Vein endothelial cell (primary cell): Measurements from ENCODE around the gene LDAF1. TPM values are rescaled to one million over a fixed set of nuclear protein-coding genes. Genes with fewer than 3 reads are reported as not detected.

Experiments used
- total RNA-seq: library from RNA; depleted of rRNA; stranded (reverse); fragments of >200 nt; gene quantifications from 2 replicates; pipeline ENCODE4 v1.2.3, GENCODE V29; 2012

The LDAF1 gene
- total RNA-seq = 28.8 and 48.3 TPM in 2 replicates

DNA sequence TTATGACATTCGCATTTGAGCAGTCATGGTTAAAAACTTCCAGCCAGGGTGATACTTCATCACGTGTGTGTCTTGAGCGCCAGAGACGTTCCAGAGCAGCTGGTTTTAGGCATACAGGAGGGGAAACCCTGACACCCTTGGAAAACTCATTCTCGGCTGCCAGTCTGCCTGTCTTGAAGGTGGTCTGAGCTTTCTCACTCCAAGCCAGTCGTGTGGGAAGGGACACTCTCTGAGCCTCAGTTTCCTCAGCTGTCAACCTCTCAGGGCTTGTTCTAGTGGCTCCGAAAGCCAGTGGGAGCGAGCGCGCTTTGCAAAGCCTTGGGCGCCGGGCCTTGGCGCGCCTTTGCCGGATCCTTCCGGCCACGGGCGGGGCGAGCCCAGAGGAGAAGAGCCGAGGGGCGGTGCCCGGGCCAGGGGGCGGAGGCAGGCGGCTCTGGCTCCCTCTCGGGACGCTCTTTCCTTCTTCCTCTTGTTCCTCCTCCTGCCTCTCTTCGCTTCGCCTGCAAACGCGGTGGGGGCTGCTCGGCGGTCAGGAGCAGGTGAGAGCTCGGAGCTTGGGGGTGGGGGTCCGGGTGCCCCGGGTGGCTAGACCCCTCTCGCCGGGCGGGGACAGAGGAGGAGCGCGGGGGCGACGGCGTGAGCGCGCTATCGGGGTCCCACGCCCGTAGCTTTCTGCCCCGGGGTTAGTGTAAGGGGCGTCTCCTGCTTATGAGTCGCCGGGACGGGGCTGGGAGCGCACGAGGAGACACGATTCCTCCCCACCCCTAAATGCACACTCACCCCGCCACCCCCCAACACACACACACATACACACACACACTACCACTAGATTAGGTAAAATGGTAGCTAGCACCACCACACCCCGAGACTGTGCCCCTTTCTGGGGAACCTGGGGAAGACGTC is at the start of gene LDAF1:
Gene LDAF1 (plus strand): TSS at position 467 of the 903 bp plus-strand sequence. CDS start 2,509 bp downstream, outside the sequence.

DNA sequence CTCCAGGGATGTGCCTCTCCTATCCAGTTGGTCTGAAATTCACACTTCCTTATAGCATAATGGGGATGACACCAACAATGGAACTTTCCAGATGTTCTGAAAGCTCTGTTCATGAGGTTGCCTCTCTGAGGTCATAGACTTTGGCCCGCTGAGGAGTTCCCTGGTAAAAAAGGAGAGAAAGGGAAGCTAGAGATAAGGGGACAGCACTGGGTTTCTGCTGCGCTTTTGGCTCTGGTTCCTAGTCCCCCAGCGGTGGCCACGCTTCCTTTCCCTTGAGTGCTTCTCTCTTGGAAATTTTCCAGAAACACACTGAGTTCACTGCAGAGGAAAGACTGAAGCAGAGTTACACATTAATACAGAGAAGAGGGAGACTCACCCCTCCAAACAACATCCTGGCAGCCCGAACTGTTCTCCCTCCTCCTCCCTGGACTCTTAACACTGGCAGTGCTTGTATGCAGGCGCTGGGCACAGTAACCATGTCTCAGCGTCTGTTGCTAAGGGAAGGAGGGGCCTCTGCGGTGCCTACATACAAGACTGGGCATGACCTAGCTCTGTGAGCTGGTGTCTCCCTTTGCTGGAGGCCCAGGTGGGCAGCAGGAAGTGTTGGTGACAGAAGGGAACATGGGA is 8.0 kb upstream of the LDAF1 start, which contains the start of gene DNAH3:
Gene DNAH3 (minus strand): TSS at position 472 of the 627 bp plus-strand sequence. CDS start 527 bp downstream, outside the sequence.

DNA sequence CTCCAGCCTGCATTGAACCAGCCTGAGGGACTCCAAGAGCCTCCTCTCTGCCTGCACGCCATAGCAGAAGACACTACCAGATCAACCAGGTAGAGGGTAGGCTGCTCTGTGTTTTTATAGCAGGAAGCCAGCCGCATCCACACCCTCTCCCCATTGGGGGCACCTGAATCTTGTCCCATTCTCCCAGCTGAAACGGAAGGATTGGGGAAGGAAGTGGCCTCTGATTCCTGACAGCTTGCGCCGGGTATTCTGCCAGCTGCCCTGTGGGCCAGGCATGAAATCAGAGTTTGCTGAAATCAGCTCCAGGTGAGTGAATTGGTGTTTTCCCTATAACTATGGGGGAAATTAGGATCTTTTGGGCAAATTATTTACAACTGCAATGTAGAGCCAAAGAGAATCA is 53.0 kb downstream of the LDAF1 start, which contains the start of gene ZP2:
Gene ZP2 (minus strand): TSS at position 89 of the 400 bp plus-strand sequence. CDS start 27 bp downstream, at position 62.

Other genes with a start within 250 kb of the LDAF1 start
- gene DNAH3, start 7.8 kb upstream of the LDAF1 start, total RNA-seq = under 0.01 TPM in 1 of 2 replicates, not detected in the other
- gene ZP2, start 52.9 kb downstream of the LDAF1 start, total RNA-seq = not detected in 2 replicates
- not detected in 2 replicates for gene ANKS4B, start 75.0 kb downstream of the LDAF1 start, total RNA-seq
- not detected in 2 replicates for gene CRYM, start 119.6 kb downstream of the LDAF1 start, total RNA-seq